Measurements from ENCODE around the gene HOXD8.

Gene HOXD8

DNA sequence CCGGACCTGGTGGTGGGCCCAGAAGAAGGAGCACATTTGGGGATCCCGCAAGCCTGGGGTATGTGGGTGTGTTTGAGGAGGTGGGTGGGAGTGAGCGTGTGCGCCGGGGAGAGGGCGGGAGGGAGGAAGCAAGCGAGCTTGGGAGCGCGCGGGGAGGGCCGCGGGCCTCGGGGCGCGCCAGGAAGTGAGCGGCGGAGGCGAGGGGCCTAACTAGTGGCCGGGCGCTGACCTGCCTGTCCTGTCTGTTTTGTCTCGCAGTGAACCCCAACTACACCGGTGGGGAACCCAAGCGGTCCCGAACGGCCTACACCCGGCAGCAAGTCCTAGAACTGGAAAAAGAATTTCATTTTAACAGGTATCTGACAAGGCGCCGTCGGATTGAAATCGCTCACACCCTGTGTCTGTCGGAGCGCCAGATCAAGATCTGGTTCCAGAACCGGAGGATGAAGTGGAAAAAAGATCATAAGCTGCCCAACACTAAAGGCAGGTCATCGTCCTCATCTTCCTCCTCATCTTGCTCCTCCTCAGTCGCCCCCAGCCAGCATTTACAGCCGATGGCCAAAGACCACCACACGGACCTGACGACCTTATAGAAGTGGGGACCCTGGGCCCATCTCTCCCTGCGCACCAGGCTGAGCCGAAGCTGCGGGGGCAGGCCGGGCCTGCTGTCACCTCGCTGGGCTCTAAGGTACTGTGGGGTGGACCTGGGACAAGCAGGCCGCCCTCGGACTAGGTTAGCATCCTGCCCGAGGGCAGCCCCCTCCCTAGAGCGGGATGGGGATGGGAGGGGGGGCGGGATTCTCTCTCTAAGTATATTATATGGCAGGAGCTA, 23.1 kb downstream of the HOXD8 start:
- no peak overlapping the region for H3K4me3 ChIP-seq (ENCODE audit: low read depth, low read length)
- DNase-seq (ENCODE audit: low read depth), result no peak
- TF ChIP-seq, protein P1, sequence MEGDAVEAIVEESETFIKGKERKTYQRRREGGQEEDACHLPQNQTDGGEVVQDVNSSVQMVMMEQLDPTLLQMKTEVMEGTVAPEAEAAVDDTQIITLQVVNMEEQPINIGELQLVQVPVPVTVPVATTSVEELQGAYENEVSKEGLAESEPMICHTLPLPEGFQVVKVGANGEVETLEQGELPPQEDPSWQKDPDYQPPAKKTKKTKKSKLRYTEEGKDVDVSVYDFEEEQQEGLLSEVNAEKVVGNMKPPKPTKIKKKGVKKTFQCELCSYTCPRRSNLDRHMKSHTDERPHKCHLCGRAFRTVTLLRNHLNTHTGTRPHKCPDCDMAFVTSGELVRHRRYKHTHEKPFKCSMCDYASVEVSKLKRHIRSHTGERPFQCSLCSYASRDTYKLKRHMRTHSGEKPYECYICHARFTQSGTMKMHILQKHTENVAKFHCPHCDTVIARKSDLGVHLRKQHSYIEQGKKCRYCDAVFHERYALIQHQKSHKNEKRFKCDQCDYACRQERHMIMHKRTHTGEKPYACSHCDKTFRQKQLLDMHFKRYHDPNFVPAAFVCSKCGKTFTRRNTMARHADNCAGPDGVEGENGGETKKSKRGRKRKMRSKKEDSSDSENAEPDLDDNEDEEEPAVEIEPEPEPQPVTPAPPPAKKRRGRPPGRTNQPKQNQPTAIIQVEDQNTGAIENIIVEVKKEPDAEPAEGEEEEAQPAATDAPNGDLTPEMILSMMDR (IDR thresholded peaks at IDR 0.05; ENCODE audit: insufficient read depth, low read depth, low read length, missing control alignments), result no peak

DNA sequence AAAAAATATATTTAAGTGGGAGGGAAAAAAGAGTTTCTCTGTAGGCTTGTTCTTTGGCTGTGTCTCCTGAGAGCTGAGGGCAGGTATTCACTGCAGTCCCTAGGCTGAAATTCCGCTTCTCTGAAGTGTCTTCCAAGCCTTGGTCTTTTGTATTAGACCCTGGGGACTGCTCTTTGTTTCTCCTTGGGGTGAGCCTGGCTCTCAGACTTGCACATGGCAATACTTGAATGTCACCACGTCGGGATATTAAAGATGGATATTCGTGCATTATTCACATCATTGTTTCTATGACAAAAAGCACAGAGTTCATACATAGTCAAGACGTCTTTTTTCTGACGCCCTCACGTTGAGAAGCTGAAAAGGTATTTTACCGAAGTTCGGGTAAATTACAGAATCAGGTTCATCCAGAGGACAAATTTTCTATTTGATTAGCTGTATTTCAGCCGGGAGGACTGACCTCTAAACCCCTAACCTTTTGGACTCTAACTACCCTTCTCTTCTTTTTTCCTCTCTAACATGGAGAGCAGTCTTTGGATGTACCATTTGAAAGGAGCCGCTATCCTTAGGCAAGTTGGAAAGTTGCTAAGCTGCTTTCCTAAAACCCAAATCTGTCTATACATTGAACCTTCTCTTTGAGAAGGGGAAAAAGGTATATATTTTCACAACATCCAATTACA, 25.2 kb downstream of the HOXD8 start:
- TF ChIP-seq, protein P1 (IDR thresholded peaks at IDR 0.05; ENCODE audit: insufficient read depth, low read depth, low read length, missing control alignments), result no peak
- no peak for DNase-seq (ENCODE audit: low read depth)
- H3K4me3 ChIP-seq (ENCODE audit: low read depth, low read length), result no peak overlapping the region

DNA sequence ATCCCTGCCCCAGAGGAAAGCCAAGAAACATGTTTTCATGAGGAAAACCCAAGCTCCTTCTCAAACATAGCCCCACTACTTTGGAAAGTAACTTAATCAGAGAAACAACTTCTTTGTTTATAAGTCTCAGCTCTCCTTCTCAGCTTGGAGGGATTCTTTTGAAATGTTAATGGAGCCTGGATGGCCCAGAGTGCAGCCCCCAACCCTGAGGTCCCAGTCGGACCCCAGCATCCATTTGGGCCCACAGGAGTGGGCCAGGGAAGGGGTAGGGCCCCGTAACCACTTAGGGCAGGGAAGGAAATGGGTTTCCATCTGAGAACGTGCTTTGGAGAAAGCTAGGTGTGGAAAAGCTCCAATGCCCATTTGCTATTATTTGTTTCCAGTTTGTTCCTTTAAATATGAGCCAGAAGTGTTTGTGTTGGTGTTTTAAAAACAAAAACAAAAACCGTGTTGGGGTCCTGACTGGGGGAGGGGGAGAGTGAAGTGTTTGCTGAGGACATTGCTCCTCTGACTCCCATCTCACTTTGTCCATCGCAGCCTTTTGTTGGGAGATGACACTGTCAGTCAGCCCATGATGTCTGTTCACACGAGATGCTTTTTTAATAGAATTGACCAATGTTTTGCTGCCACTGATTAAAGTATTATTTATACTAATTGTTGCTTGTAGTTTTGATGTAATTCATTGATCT, 26.0 kb downstream of the HOXD8 start:
- no peak overlapping the region for H3K4me3 ChIP-seq (ENCODE audit: low read depth, low read length)
- DNase-seq (ENCODE audit: low read depth), result no peak
- TF ChIP-seq, protein P1 (IDR thresholded peaks at IDR 0.05; ENCODE audit: insufficient read depth, low read depth, low read length, missing control alignments), result no peak

DNA sequence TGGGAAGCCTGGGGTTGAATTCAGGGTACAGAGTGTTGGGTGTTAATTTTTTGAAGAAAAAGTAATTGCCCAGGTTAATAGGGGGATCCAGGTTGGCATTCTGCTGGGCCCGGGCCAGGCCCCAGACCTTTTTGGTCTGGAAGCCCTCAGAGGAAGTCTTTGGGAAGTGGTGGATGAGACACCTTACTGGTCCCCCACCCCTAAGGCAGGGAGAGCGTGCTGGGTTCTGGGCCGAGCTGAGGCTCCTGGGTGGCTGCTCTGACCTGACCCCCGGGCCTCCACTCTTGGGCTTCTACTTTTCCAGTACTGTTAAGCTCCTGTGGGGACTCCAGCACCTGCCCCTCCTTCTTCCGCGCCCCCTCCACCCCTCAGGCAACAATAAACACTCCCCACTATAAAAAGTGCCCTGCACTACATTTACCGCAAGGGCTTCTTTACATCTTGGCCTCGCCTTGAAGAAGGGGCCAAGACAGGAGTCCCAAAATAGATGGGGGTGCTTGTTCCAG, 26.8 kb downstream of the HOXD8 start:
- DNase-seq (ENCODE audit: low read depth), result no peak
- no peak overlapping the region for H3K4me3 ChIP-seq (ENCODE audit: low read depth, low read length)
- TF ChIP-seq, protein P1 (IDR thresholded peaks at IDR 0.05; ENCODE audit: insufficient read depth, low read depth, low read length, missing control alignments), result no peak

DNA sequence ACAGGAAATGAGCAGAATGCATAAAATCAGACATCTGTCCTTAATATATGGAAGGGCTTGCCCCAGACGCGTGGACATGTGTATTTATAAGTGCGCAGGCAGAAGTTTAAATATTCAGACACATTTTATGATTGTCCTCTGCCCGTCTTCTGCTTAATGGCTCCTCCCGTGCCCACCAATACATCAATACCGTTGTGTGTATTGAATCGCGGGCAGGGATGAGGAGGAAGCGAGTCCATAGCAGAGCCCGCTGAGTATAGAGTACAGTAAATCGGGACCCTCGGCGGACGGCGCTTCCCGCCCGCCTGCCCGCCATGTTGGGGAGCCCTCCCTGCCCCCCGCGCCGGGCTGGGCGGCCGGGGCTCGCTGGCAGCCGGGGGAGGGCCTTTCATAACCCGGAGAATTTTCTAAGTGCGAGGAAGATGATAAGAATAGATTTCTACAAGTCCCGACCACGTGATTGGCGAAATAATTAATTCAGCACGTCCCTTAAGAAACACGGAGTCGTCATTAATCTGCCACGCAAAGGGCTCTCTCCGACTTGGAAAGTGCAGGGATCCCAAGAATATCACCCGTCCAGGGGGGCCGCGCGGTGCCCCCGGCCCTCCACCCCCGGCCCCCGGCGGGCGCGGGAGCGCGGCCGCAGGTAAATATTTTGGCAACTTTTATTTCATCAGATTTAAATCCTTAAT, 27.4 kb downstream of the HOXD8 start, which contains the start of gene HOXD3:
Gene HOXD3, plus strand, starts transcription at position 501 of the 692 bp plus-strand sequence. CDS start 11,808 bp downstream, outside the sequence.
- TF ChIP-seq, protein P1 (IDR thresholded peaks at IDR 0.05; ENCODE audit: insufficient read depth, low read depth, low read length, missing control alignments), result no peak
- H3K4me3 ChIP-seq (ENCODE audit: low read depth, low read length), result no peak within 1 kb of the TSS
- no peak for DNase-seq (ENCODE audit: low read depth)

DNA sequence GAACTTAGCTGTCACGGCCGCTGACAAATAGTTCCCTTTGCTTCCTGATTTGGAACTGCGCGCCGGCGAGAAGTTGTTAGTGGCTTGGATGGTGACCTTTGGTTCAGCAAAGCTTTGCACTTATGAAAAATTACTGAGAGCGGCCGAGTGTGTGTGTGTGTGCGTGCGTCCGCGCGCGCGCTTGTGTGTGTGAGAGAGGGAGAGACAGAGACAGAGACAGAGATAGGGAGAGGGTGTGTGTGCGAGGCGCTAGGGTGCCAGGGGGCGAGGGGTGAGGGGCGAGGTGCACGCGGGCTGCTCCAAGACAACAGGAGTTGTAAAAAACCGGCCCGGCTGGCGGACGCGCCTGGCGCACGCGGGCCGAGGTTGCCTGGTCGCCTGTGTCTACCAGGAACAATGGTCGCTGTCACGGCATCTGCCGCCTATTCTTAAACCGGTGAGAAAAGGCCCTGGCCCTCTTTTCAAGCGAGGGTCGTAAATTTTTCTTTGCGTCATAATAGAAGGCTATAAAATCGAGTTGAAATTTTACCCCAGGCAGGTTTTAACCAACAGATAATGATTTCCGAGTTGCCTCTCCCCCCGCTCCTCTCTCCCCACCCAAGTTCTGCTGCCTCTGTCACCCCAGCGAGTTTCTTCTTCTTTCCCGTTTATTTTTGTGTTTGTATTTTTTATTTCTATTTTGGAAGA, 28.1 kb downstream of the HOXD8 start:
- DNase-seq (ENCODE audit: low read depth), result no peak
- no peak overlapping the region for H3K4me3 ChIP-seq (ENCODE audit: low read depth, low read length)
- TF ChIP-seq, protein P1 (IDR thresholded peaks at IDR 0.05; ENCODE audit: insufficient read depth, low read depth, low read length, missing control alignments), result no peak
